HepG2 (cell line): ENCODE measurements around the gene PPP4R4. TPM values are rescaled to one million over a fixed set of nuclear protein-coding genes. Genes with fewer than 3 reads are reported as not detected.
A peak's percentile ranks its signal among the peaks of the same experiment; 100 is the strongest.
"Not testable (repeated sequence)": the region's sequence is repeated elsewhere in the genome, so short reads cannot be mapped to it uniquely, and the experiment has no call there.

ENCODE experiments used
- ERF ChIP-seq: IDR thresholded peaks from 2 replicates; pipeline ENCODE4 v1.6.1; 2018; ENCODE audit warnings: missing biosample characterization, missing genetic modification reagents
- FOXA1 ChIP-seq, 2 experiments: fragments of 450-650 bp in 1 of 2; sonication (generic) in 1 of 2; formaldehyde crosslinking in 1 of 2; IDR thresholded peaks; 2 replicates each; pipeline versions ENCODE4 v1.4.0 to v1.6.1; 2016 to 2020; ENCODE audit warnings: missing genetic modification reagents in 1 of 2
- FOXA3 ChIP-seq: IDR thresholded peaks from 2 replicates; pipeline ENCODE4 v1.6.1; 2016; ENCODE audit warnings: missing genetic modification reagents, missing compliant biosample characterization
- HDAC1 ChIP-seq: sonication (generic); formaldehyde crosslinking; IDR thresholded peaks from 2 replicates; pipeline ENCODE4 v1.5.1; 2020; ENCODE audit warnings: mild to moderate bottlenecking, missing genetic modification reagents
- KAT7 ChIP-seq: IDR thresholded peaks from 2 replicates; pipeline ENCODE4 v1.6.1; 2018; ENCODE audit warnings: borderline replicate concordance, missing compliant biosample characterization
- NCOR1 ChIP-seq: fragments of 200-600 bp; sonication (generic); IDR thresholded peaks from 2 replicates; pipeline ENCODE4 v1.7.0; 2017; ENCODE audit warnings: antibody characterized with exemption, low read length, borderline replicate concordance
- NR2F6 ChIP-seq, 2 experiments: IDR thresholded peaks; 2 replicates each; pipeline ENCODE4 v1.6.1; 2016; ENCODE audit warnings: antibody characterized with exemption in 1 of 2, mild to moderate bottlenecking in 1 of 2
- SALL1 ChIP-seq: sonication (generic); formaldehyde crosslinking; IDR thresholded peaks from 2 replicates; pipeline ENCODE4 v1.8.0; 2022; ENCODE audit warnings: mild to moderate bottlenecking, missing genetic modification reagents
- SIX4 ChIP-seq: sonication (generic); formaldehyde crosslinking; IDR thresholded peaks from 2 replicates; pipeline ENCODE4 v1.4.0; 2020; ENCODE audit warnings: missing genetic modification reagents
- TGIF2 ChIP-seq: IDR thresholded peaks from 2 replicates; pipeline ENCODE4 v1.6.1; 2016; ENCODE audit warnings: control low read depth, missing compliant biosample characterization
- ZMYM4 ChIP-seq: sonication (generic); formaldehyde crosslinking; IDR thresholded peaks from 2 replicates; pipeline ENCODE4 v1.8.1; 2023; ENCODE audit warnings: mild to moderate bottlenecking, missing genetic modification reagents
- ZNF12 ChIP-seq: sonication (generic); formaldehyde crosslinking; IDR thresholded peaks from 2 replicates; pipeline ENCODE4 v1.5.0; 2020; ENCODE audit warnings: missing genetic modification reagents
- ZNF878 ChIP-seq: sonication (generic); formaldehyde crosslinking; IDR thresholded peaks from 2 replicates; pipeline ENCODE4 v1.8.1; 2023; ENCODE audit warnings: mild to moderate bottlenecking, missing genetic modification reagents, moderate library complexity
- ZSCAN29 ChIP-seq: sonication (generic); formaldehyde crosslinking; conservative IDR thresholded peaks from 2 replicates; pipeline ENCODE4 v1.4.0; 2020; ENCODE audit warnings: mild to moderate bottlenecking, missing genetic modification reagents
- ZSCAN5A ChIP-seq: sonication (generic); formaldehyde crosslinking; IDR thresholded peaks from 2 replicates; pipeline ENCODE4 v1.8.0; 2022; ENCODE audit warnings: mild to moderate bottlenecking, missing genetic modification reagents, borderline replicate concordance
- polyA plus RNA-seq, 8 experiments: library from polyadenylated mRNA; depleted of rRNA in 3 of 8; stranded (reverse) in 7 of 8; unstranded in 1 of 8; fragments of >200 nt; fragmentation: Illumina TruSeq in 4 of 8; extraction: Trizol in 4 of 8; gene quantifications; 2 replicates each; pipeline versions ENCODE4 v1.2.1 to v1.2.3, GENCODE V29; 2011 to 2016; ENCODE audit warnings: low read depth in 4 of 8, missing spikeins in 1 of 8, mixed read lengths in 1 of 8; ENCODE audit not compliant: insufficient read depth in 1 of 8
- total RNA-seq, 5 experiments: library from RNA; depleted of rRNA; stranded (reverse); fragments of >200 nt; fragmentation: Illumina TruSeq; extraction: Trizol; gene quantifications; 2 replicates each; pipeline ENCODE4 v1.2.3, GENCODE V29; 2016; ENCODE audit warnings: low read depth in 1 of 5
- TF ChIP-seq, protein P1 (sequence below), 2 experiments: fragments of 450-650 bp in 1 of 2; sonication (generic) in 1 of 2; formaldehyde crosslinking; IDR thresholded peaks; 2 replicates each; pipeline versions ENCODE4 v1.5.0 to v1.8.0; 2020 to 2022; ENCODE audit warnings: mild to moderate bottlenecking in 1 of 2, missing genetic modification reagents in 1 of 2
- TF ChIP-seq, protein P2 (sequence below), 2 experiments: sonication (generic) in 1 of 2; formaldehyde crosslinking in 1 of 2; IDR thresholded peaks; 2 replicates each; pipeline versions ENCODE4 v1.5.1 to v1.6.1; 2011 to 2020; ENCODE audit warnings: borderline replicate concordance in 1 of 2, low read depth in 1 of 2, low read length in 1 of 2, mild to moderate bottlenecking in 1 of 2, missing genetic modification reagents in 1 of 2, moderate library complexity in 1 of 2
- TF ChIP-seq, protein P3 (sequence below): sonication (generic); formaldehyde crosslinking; IDR thresholded peaks from 2 replicates; pipeline ENCODE4 v1.4.0; 2020; ENCODE audit warnings: missing genetic modification reagents

PPP4R4 gene
- total and polyA plus RNA-seq, 2 of the 13 experiments (the other 11 are each of a cell fraction or from before 2014, with no cell fraction given), result 9.5 to 19.8 TPM

GRCh38 chr14:94276898-94277561, 102.9 kb downstream of the PPP4R4 start (continued):
- TF ChIP-seq NCOR1 (peak; percentile 65; the same call in 1 of the 2 replicates), ZNF12 (CRISPR knock-in tag) (peak; percentile 70; the same call in 1 of the 2 replicates), FOXA3 (CRISPR knock-in tag) (peak; percentile 73), ERF (CRISPR knock-in tag) (peak; percentile 86; the same call in 1 of the 2 replicates), SIX4 (peak; percentile 34; the same call in 1 of the 2 replicates), TGIF2 (CRISPR knock-in tag) (0 out of 2 replicates have a peak, but pooled peaks have one; percentile 16), ZMYM4 (CRISPR knock-in tag) (peak; percentile 95), ZNF878 (peak; percentile 27; the same call in 1 of the 2 replicates), ZSCAN29 (CRISPR knock-in tag) (0 out of 2 replicates have a peak, but pooled peaks have one; percentile 43), ZSCAN5A (CRISPR knock-in tag) (peak; percentile 68; the same call in 1 of the 2 replicates), KAT7 (CRISPR knock-in tag) (peak; percentile 94), HDAC1 (CRISPR knock-in tag) (peak; percentile 51; the same call in 1 of the 2 replicates), NR2F6 (CRISPR knock-in tag; IDR thresholded peaks at IDR 0.05) (peak; percentile 64), SALL1 (peak; percentile 92), FOXA1 (CRISPR knock-in tag; IDR thresholded peaks at IDR 0.05) (0 out of 2 replicates have a peak, but pooled peaks have one; percentile 18)
- TF ChIP-seq, protein P1, sequence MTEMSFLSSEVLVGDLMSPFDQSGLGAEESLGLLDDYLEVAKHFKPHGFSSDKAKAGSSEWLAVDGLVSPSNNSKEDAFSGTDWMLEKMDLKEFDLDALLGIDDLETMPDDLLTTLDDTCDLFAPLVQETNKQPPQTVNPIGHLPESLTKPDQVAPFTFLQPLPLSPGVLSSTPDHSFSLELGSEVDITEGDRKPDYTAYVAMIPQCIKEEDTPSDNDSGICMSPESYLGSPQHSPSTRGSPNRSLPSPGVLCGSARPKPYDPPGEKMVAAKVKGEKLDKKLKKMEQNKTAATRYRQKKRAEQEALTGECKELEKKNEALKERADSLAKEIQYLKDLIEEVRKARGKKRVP (CRISPR knock-in tag; IDR thresholded peaks at IDR 0.05), result 0 out of 4 replicates have a peak, but pooled peaks of 1 of the 2 experiments have one; percentile 37
- TF ChIP-seq, protein P2, sequence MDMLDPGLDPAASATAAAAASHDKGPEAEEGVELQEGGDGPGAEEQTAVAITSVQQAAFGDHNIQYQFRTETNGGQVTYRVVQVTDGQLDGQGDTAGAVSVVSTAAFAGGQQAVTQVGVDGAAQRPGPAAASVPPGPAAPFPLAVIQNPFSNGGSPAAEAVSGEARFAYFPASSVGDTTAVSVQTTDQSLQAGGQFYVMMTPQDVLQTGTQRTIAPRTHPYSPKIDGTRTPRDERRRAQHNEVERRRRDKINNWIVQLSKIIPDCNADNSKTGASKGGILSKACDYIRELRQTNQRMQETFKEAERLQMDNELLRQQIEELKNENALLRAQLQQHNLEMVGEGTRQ (IDR thresholded peaks at IDR 0.05; ENCODE audit: low read depth, low read length), result peak; percentile 94
- TF ChIP-seq, protein P2 (CRISPR knock-in tag; IDR thresholded peaks at IDR 0.05; ENCODE audit: borderline replicate concordance), result peak; percentile 92; the same call in 1 of the 2 replicates
- TF ChIP-seq, protein P3, sequence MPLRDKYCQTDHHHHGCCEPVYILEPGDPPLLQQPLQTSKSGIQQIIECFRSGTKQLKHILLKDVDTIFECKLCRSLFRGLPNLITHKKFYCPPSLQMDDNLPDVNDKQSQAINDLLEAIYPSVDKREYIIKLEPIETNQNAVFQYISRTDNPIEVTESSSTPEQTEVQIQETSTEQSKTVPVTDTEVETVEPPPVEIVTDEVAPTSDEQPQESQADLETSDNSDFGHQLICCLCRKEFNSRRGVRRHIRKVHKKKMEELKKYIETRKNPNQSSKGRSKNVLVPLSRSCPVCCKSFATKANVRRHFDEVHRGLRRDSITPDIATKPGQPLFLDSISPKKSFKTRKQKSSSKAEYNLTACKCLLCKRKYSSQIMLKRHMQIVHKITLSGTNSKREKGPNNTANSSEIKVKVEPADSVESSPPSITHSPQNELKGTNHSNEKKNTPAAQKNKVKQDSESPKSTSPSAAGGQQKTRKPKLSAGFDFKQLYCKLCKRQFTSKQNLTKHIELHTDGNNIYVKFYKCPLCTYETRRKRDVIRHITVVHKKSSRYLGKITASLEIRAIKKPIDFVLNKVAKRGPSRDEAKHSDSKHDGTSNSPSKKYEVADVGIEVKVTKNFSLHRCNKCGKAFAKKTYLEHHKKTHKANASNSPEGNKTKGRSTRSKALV (CRISPR knock-in tag), result 0 out of 2 replicates have a peak, but pooled peaks have one; percentile 26
- not testable (repeated sequence) for TF ChIP-seq NR2F6, FOXA1 (IDR thresholded peaks at IDR 0.05)
